HG02973 (cell line): ENCODE data around the gene H6PD.

Experiments
- ATAC-seq: cut with Tn5 transposase; IDR thresholded peaks from one replicate; pipeline ENCODE4 v1.9.1; 2021; ENCODE audit warnings: moderate library complexity; ENCODE audit not compliant: unreplicated experiment

H6PD gene

DNA sequence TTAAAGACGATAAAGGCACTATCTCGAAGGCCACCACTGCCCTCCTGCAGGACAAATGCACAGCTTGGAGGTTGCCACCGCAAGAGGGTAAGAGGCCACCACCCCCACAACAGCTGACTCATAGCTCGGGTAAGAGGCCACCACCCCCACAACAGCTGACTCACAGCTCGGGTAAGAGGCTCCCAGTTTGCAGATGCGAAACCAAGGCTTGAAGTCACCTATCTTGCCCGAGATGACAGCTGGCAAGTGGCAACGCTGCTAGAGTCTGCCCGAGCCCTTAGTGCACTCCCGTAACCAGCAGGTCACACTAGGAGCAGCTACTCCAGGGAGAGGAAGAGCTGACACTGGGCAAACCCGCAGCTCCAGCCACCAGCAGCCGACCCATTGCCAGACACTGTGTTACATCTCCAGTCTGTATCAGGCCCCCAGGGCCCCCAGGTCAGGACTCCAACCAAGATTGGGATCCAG, 41.0 kb downstream of the H6PD start:
- ATAC-seq = peak; percentile 65

DNA sequence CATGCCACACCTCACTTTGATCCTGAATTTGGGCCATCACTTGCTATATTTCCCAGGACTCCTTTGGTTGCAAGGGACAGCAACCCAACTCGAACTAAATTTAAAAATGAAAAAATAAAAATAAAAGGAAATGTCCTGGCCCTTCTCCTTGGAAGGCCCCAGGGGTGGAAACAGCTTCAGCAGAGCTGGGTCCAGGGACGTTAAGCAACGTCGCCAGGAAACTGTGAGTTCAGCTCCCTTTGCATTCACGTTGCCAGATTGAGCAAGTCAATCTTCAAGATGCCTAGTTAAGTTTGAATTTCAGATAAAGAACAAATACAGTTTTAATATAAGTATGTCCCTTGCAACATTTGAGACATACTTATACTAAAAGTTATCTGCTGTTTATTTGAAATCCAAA, 43.5 kb downstream of the H6PD start:
- no peak for ATAC-seq

DNA sequence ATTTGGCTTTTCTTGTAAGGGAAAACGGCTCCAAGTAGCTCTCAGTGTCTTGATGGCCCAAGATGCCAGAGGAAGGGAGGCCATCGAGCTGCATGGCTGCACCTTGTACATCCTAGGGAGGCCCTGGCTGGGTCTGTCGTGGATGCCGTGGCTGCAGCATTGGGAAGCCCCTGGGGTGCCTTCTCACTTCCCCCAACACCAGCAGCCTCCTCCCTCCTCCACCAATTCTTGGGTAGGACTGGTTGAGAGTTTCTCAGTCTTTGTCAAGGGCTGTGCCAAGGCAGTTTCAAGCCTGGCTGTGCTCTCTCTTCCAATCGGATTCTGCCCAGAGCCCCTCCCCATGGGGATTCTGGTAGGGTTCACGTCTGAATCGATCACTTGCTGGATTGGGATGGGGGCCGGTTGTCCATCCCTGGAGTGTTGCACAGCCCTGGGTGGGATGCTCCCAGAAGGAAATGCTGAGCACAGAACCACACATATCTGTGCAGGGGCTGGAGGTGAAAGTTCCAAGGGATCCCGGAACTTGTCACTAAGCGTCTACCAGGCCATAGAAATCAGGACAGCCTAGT, 44.1 kb downstream of the H6PD start:
- no peak for ATAC-seq

DNA sequence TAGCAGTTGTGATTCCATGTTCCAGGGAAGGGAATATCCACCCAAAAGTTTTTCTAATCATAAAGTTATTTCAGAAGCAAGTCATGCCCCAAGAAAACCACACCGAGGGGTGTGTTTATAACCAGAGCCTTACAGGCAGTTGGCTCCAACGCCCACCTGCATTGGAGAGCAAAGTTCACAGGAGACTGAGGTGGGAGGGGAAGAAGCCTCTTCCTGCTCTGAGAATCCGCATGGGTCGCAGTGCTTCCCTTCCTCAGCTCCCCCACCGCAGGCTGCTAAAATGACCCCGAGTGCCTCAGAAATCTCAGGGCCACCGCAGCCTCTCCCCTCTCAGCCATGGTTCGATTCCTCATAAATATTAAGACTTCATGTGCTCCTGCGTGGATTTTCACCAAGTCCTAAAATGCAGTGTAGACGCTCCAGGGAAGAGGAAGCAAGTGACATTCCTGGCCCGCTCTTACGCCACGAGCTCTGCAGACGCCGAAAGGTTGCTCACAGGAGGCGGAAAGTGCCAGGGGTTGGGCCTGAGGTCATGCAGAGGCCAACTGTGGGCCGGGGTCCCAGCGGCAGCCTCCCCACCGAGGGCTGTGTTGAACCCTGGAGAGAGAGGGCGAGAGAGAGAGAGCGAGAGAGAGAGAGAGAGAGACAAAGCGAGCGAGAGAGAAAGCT, 44.7 kb downstream of the H6PD start:
- no peak for ATAC-seq

DNA sequence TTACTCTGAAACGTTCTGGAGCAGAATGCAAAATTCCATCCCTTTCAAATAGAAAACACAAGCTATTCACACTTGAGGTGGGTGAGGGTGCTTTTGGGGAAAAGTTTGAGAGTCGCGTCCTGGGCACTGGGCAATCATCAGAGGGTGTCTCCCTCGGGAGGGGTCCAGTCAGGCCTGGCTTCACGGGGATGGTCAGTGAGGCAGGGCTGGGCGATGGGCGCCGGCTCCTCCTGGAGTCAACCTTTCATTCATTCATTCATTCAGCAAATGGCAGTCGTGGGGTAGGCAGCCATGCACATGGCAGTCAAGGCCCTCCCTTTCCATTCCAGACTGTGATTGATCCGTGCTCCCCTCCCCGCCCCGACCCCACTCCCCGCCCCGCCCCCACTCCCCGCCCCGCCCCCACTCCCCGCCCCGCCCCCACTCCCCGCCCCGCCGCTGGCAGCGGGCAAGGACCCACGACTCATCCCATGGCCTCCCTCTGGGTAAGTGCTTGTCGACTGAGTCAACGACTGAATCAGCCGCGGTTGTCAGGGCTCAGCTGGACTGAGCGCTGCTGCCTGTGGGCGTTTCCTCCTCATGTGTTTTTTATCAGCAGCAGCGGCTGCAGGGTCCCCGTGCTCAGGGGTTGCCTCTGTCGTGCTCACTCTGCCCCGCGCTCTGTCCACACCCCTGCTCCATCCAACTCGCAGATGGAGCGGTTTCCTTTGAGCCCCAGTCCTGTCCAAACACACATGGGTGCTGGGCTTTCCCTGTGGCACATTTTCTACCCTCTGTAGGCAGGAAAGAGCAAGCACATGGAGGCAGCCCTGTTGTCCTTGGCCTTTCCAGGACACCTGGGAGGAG, 45.7 kb downstream of the H6PD start:
- no peak for ATAC-seq

DNA sequence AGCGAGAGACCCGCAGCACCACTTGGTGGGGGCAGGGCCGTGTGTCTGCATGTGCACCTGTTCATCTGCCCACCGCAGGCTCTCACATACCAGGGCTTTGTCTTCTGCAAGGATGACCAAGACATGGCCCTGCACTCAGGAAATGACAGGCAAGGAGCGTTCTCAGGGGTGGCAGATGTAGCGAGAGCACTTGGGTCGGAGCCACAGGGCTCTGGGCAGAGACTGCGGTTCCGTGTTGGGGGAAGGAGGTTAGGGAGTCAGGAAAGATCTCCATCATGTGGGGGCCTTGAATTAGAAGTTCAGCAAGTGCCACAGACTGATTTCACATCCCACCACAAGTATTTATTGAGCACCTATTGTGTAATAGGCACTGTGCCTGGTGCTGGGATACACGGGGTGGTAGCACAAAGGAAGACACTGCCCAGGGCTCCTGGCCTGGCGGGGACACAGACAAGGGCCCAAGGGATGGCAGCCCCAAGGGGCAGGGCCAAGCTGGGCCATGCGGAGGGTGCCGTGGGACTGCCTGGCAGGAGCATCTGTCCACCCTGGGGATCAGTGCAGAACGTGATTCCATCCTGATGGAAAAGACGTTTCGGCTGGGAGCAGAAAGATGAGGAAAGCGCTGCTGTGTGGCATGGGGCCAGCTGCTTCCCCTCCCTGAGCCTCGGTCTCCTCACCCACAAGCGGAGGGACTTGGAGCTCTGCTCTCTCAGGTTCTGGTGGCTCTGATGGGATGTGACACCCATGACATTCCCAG, 46.7 kb downstream of the H6PD start:
- no peak for ATAC-seq

DNA sequence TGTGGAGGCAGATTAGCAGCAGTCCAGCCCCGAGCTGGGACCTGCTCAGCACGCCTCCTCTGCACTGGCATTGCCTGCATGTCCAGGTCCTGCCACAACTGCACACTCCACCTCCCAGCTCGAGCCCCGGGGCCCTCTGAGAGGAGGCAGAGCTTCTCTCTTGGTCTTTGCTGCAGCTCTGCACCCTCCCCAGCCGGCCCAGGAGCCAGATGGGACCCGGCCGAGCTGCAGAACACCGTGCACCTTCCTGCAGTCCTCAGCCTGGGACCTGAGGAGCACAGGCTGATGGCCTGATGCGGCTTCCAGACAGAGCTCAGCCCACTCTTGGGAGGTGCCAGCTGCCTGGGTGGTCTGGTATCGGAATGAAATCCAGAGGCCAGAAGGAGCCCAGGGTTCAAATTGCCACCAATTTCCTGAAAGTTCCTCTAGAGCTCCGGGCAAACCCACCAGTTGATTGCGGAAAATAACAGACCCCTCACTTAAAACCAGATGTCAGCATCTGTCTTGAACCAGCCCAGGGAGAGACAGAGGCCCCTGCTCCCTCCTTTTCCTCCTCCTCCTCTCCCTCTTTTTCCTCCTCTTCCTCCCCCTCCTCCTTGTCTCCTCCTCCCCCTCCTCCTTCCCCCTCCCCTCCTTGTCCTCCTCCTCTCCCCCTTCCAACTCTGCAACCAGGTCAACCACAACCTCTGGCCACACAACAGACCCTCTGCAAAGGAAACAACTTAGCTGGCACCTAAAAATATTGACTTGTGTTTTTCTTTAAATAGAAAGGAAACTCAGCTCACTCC, 47.5 kb downstream of the H6PD start:
- no peak for ATAC-seq

DNA sequence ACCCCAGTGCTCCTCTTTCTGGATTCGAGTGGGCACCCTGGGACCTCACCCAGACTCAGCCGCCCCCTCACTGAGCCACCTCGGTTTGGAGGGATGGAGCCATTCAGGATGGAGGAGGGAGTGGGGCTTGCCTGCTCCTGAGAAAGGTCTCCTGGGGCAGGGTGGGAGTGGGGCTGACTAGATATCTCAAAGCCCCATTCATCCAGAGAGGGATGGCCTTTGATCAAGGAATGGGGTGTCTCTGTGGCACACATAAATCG, 48.1 kb downstream of the H6PD start:
- no peak for ATAC-seq

DNA sequence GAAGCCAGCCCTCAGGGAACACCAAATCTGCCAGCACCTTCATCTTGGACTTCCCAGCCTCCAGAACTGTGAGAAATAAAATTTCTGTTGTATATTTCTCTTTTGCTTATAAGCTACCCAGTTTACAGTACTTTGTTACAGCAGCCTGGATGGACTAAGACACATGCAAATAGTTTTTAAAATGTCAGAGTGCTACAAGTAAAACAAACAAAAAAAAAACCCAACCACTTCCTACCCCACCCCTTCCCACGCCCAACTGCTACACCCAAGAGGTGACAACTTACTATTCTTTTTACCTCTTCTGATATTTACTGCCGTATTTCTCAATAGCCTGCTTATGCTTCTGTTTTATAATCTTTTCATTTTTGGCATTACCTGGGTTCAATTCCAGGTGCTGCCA, 49.5 kb downstream of the H6PD start:
- no peak for ATAC-seq

DNA sequence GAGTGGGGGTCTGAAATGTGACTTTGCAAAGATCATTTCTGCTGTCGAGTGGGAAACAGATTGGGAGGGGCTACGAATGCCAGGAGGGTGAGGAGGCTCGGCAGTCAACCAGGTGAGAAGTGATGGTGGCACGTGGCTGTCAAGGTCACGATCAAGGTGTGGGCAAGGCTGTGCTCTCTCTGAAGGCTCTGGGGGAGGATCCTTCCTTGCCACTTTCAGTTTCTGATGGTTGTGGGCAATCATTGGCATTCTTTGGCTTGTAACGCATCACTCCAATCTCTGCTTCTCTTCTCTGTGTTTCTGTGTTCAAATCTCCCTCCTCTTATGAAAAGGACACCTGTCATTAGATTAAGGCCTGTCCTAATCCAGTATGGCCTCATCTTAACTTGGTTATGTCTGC, 52.0 kb downstream of the H6PD start:
- ATAC-seq = no peak

DNA sequence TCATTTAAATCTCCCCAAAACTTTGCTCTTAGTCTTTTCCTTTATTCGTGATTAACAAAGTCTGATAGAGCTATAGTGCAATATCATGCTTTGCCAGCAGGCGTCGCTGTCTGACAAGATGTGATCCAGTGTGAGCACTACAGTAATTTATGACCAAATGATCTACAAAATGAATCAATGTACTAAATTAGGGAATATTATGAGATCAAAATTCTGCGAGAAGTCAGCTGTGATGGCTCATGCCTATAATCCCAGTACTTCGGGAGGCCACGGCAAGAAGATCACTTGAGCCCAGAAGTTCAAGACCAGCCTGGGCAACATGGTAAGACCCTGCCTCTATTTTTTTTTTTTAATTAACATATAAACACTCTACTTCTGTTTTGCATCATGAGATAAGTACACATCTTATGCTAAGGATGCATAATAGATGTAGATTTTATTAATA, 54.5 kb downstream of the H6PD start:
- ATAC-seq = no peak

DNA sequence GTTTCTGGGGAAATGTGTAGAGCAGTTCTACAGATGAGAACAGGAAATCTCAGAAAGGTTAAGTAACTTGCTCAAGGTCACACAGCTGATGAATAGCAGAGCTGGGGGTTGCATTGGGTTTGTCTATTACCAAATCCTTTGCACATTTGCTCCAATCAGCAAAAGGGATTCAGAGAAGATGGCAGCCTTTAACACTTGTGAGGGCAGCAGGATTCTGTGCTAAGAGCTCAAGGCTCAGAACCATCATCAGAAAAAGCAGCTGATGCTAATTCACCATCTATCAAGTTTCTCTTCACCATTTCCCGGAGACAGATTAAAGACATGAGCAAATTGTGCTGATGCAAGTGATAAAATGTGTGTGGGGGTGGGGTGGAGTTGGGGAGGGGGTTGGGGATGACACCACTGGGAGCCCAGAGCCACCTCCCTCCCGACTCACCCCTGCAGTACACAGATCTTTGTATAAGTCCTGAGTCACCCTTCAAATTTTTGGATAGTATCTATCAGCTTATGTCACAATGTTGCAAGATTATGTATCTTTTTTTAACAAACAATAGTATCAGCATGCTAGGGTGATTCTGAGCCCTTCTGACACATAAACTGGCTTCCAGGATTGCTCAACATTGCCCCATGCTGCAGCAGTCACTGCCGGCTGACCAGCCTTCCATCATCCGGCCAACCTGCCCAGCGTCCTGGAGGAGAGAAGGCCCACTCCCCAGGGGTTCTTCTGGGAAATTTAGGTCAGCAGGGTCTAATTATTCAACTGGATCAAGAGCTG, 55.3 kb downstream of the H6PD start:
- no peak for ATAC-seq

DNA sequence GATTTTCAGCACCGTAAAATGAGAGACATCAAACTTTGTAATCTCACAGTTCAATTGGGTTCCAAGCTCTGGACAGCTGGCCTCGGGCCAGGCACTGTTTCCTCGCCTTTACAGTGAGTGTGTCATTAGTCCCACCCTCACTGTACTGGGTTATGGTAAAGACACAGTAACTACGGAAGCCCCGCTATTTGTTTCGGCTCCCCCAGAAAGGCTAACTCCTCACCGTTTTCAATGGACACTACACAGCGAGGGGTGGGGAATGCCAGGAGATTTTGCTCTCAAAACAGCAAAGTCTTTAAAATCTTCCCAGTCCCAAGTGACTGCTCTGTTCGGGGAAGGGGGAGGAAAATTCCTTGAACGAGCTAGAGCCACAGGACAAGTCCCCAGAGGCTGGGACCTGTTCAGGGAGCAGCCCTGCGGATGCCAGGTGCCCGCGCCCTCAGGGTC, 57.4 kb downstream of the H6PD start:
- no peak for ATAC-seq

DNA sequence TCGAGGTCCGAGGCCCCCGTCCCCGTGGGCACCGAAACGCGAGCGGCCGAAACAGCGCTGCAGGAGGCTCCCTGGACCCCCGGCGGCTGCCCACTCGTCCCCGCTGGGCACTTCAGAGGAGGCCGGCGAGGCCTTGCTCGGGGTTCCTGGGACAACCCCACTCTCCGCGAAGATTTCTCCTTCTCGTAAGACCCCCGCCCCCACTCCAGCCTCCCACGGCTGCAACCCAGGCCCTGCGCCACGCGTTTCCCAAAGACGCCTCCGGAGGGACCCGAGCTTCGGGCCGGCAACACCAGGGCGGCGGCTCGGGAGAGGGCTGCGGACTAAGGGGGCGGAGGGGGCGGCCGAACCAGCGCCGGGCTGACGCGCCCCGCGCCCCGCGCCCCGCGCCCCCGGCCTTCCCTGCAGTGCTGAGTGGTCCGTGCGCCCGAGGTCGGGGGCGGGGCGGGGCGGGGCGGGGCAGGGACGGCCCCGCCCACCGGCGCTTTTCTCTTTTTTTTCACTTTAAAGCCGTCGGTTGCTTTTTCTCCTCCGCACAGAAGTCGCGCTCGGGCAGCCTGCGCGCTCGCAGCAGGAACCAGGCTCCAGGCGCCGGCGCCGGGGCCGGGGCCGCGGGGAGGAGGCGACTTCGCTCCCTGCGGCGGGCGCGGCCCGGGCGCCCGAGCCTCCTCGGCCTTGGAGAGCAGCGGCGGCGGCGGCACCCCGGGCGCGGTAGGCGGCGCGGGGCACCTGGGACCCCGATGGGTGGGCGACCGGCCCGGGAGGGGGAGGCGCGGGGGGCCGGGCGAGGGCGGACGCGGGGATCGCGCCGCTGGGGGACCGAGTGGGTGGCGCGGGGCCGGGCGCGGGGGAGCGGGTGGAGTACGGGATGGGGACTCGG, 58.0 kb downstream of the H6PD start, which contains the start of gene SPSB1:
Gene SPSB1, plus strand, starts transcription at position 534 of the 880 bp plus-strand sequence. CDS start 62,998 bp downstream, outside the sequence.
- ATAC-seq = no peak

DNA sequence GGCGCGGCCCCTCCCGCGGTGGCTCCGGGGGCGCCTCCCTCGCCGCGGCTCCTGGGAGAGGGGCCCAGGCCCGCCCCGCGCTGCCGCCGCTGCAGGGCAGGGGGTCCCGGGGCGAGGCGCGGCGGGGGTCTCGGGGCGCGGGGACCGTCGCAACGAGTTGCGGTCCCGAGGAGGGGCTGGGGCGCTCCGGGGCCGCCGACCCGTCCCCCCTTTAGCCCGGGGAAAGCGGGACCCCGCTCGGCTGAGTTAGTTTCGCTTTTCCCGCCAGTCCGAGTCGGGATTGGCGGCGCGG, 58.6 kb downstream of the H6PD start:
- ATAC-seq = no peak

DNA sequence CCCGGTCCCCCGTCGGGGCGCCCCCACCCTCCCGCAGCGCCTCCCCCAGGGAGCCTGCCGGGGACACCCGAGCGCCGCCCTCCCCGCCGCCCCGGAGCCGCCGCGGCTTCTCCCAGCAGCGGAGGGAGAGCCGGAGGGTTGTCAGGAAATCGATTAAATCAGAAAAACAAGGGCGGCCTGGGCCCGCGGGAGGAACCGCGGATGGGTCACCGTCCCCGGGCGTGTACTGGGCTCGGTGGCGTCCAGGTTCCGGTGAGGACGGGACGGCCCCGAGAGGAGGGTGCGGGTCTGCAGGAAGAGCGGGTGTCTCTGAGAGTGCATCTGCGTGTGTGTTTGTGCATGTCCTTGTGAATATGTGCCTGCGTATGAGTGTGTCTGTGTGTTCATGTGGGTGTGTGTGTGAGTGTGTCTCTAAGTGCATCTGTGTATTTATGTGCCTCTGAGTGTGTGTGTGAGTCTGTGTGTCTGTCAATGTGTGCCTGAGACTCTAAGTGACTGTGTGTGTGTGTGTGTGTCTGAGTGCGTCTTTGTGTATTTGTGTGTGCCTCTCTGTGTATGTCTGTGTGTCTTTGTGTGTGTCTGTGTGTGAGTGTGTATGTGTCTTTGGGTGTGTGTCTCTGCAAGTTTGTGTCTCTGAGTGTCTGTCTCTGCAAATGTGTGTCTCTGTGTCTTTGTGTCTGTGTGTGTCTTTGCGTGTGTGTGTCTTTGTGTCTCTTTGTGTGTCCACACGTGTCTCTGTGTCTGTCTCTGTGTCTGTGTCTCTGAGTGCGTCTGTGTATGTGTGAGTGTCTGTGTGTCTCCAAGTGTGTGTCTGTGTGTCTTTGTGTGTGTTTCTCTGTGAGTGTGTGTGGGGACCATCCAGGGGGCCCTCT, 59.2 kb downstream of the H6PD start:
- no peak for ATAC-seq

DNA sequence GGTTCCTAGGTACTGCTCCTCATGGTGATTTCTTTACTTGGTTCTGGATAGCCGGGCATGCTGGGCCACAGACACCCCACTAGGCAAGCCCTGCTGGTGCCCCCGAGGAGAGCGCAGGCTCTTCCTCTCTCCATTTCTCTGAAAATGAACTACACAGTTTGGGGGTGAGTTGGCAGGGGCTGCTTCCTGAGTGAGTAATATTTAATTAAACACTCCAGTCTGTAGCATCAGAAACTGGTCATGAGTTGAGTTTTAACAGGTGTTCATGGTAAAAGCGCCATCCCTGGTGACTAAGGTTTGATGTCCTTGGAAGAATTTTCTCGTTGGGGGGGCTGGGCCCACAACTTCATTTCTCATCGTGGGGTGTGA, 59.8 kb downstream of the H6PD start:
- no peak for ATAC-seq
